GM18508 (cell line): ENCODE measurements around the gene DPH5.
"Not testable (repeated sequence)": the region's sequence is repeated elsewhere in the genome, so short reads cannot be mapped to it uniquely, and the experiment has no call there.

Experiments
- ATAC-seq: cut with Tn5 transposase; IDR thresholded peaks from one replicate; pipeline ENCODE4 v1.9.1; 2021; ENCODE audit warnings: moderate number of reproducible peaks; ENCODE audit not compliant: insufficient read depth, unreplicated experiment

DPH5 gene

DNA sequence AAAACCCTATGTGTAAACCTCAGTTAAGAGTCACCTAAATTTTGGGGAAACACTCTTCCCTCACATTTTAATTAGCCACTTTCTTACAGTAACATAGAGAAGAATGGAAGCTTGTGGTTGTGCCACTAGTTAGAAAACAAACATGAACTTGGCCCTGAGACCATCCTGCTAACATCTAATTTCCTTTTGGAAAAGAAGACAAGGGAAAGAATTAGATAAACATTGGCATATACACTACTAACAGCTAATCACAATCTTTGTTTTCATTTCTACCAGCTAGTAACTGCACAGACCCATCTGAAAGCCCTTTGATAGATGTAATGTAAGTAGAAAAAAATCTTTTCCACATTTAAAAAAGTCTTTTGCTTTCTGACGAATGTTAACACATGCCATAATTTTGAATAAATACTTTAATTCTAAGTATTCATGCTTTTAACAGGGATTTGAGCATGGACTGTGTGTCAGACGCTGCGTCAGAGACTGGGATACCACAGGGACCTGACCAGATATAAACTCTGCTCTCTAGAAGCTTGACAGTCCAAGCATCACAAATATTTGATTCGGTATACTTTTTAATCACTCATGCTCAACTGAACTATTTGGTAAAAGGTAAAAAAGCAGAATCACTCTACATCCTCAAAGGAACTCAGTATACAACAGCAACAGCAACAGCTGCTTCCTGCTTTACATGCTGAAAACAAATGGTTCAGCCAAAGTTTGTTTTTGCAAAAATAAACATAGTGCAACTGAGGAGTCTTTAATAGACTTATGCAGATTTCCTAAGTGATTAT lies 30.2 kb downstream of the DPH5 start:
- no peak for ATAC-seq

DNA sequence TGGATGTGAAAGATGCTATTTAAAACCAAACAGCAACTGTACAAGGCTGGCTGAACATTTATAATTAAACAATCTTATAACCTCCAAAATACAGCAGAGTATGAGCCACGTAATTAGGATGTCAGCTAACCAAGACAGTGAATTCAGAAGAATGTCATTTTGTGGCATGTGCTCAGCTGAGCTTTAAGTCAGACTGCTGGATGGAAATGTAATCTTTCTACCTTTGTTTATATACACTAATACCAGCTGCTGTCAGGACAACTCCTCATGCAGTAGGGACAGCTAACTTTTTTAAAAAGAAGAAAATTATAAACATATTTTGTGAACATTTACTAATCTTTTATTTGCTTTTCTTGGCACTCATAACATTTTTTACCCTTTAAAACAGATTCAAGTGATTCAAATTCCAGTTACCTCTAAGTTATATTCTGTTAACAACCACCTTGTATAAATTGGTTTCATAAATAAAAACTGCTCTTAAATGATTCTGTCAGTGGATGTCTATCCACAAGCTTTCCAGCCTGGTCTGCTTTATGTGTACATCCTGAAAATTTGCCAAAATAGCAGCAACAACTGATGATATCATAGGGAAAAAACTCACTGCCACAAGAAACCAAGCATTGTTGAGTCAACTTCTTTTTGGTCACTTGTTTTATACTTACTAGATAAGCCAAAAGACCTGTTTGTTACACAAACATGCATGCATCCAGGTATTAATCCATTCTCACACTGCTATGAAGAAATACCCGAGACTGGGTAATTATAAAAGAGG lies 36.1 kb downstream of the DPH5 start:
- no peak for ATAC-seq

DNA sequence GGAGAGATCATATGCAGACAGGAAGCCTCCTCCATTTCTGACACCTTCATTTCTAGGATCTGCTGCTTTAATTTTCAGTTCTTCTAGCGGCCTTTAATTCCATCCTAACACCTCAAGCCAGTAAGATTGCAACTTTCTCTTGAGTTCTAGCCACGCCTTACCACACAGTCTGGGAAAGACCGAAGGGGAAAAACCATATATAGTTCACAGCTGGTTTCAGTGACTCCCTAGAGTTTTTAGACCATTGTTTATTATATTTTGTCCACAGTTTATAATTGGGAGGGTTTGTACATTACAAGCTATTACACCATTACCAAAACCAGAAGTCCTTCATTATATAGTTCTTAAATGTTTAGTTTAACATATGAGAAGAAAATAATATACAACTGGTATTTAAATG lies 37.5 kb downstream of the DPH5 start:
- ATAC-seq, result no peak

DNA sequence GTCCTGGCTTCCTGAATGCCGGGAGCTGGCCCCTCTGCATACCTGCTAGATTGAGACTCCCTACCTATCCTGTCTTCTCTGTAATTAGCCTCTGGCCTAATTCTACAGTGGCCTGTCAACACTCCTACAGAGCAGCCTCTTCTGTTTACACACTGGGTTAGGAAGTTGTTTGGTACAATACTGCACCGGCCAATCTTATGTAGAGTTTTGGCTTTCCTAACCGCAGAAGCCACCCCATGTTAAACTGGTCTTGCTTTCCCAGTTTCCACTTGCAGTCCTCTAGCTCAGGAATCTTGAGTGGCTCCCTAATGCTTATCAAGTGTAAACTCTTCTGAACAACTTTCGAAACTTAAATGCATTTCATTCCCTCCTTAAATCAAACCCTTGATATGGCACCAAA lies 42.8 kb downstream of the DPH5 start:
- no peak for ATAC-seq

DNA sequence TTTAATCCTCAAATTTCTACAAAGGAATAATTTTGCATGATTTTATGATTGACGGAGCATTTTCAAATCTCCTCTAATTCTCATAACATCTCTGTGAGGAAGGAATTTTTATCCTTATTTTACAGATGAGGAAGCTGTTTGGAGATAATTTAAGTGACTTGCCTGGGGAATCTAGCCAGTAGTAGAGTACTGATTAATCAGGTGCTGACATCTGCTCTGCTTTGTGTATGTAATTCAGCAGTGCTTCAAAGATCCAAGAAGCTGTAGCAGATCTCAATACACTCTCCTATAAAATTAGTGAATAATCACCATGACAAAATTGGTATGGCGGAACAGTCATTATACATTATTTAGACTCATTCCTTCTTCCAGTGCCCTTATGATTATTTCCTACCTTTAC lies 46.0 kb downstream of the DPH5 start:
- no peak for ATAC-seq

DNA sequence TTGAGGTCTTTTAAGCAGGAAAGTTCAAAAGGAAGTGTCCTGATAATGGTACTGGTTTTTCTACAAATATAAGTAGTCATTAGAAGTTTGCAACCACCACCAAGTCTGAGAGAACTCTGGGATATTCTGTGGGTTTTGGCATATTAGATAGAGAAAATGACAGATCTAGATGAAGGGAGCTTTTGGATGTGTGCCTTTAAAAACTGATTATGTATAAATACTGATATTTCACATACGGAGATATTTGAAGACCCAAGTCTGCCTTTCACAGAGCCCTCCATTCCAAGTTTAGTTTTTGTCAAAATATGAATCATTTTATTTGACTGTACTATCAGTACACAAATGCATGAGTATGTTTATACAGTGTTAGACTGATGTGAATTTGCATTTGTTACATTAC lies 48.6 kb downstream of the DPH5 start:
- no peak for ATAC-seq

DNA sequence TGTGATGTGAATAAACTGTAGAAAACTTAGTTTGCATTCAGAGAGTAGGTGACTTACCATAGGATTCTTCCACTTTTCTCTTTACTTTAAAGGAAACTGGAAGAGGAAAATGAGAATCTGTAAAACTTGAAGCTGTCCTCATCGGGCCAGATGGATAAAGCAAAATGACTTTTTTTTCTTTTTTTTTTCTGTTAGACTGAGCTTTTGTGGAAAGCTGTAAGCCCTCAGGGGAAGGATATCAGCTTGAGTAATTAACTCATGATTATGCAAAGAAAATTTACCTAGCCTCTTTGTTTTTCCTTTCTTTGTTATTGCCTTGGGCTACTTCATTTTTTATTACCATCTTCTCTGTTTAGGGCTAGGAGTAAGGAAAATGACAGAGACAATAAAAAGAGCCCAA lies 53.4 kb downstream of the DPH5 start:
- ATAC-seq, result no peak

DNA sequence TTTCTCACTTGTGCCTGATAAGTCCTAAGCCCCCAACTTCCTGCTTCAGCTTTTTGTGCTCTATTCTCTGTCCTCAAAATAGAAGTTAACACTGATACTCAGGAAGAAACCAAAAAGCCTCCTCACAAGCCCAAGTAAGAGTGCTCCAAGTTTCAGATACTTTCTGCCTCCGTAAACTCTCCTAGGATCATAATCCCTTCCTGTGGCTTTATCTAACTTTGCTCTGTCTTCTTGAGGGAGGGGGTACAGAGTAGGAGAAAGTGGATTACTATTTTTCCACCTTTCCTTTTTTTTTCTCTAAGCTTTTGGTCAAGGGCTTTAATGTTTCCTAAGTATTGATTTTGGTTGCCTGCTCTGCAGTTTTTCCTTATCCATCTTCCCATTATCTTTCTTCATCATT lies 54.6 kb downstream of the DPH5 start:
- ATAC-seq, result no peak

DNA sequence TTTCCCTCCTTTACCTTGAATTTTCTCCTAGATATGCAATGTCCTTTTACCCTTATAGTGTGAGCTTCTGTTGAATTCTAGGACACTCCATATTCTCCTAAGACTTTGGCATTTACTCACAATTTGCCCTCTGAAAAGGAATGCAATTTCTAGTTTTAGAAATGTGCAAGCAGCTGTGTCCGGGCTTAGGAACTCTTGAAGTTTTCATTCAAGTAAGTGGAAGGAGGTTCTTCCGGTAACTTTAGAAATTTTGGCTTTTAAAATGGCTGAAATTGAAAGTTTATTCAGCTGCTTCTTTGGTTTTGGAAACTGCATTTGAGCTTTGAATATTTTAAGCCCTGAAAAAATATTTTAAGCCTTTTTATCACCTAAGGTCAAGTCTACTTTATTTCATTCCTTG lies 56.3 kb downstream of the DPH5 start:
- no peak for ATAC-seq

DNA sequence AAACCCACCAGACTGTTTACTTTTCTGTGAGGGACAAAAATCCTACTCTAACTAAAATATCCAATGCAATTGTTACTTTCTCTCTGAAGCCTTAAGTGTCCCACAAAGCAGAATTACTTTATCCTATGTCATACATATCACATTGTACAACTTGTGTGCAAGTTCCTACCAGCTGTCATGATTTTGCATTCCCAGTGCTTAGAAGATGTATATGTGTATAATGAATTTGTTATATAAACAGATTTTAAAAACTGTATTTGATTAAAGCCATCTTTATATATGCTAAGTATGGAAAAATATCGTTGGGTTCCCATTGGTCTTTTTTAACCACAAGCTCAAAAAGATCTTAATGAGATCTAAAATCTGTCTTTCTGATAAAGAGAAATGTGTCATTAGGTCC lies 57.0 kb downstream of the DPH5 start:
- no peak for ATAC-seq

DNA sequence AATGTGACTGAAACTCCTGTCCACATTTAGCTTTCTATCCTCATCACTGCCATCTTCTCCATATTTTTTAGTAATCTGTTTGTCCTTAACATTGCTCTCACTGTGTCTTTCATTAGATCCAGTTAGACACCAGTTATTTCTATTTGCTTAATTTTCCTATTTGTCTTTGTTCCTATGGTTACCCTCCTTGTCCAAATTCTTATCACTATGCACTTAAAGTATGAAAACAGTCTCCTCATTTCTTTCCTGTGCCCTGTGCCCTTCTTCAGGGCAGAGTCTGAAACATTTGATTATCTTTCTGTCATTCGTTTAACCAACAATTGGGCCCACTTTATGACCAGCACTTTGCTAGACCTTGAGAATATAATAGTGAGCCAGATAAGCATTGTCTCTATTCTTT lies 65.5 kb downstream of the DPH5 start:
- ATAC-seq, result no peak

DNA sequence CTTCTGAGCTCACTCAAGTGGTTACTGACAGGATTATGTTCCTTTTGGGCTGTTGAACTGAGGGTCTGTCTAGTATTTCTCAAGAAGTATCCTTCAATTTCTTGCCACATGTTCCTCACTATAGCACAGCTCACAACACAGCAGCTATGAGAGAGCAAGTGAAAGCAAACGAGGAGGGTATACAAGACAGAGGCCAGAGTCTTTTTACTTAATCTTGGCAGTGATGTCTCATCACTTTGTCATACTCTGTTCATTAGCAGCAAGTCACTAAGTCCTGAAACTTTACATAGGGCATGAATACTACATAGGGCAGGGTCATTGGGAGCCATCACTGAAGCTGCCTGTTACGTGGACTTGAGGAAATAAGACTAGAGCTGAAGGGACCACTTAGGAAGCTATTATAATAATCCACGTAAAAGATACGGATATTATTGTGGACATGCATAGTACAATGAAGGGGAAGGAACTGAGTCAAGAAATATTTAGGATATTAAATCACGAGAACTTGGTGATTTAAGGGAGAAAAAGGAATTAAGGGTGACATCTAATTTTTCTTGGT lies 66.0 kb downstream of the DPH5 start:
- ATAC-seq, result no peak

DNA sequence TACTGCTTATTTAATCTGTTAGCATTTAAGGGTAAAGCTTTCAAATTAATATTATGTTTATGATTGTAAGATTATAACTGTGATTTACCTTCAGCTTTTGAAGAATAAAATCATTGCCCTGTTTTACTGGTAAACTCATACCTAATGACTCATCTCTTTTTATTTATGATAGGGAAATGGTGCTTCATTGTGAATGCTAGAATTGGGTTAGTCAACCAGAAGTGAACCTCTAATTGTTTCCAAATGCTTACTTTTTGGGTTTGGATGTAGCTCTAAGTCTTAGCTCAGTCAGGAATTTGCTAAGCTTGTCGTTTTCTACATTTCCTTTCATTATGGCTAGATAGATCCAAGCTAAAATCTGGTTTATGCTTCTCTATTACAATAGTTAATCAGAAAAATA lies 70.3 kb downstream of the DPH5 start:
- no peak for ATAC-seq

DNA sequence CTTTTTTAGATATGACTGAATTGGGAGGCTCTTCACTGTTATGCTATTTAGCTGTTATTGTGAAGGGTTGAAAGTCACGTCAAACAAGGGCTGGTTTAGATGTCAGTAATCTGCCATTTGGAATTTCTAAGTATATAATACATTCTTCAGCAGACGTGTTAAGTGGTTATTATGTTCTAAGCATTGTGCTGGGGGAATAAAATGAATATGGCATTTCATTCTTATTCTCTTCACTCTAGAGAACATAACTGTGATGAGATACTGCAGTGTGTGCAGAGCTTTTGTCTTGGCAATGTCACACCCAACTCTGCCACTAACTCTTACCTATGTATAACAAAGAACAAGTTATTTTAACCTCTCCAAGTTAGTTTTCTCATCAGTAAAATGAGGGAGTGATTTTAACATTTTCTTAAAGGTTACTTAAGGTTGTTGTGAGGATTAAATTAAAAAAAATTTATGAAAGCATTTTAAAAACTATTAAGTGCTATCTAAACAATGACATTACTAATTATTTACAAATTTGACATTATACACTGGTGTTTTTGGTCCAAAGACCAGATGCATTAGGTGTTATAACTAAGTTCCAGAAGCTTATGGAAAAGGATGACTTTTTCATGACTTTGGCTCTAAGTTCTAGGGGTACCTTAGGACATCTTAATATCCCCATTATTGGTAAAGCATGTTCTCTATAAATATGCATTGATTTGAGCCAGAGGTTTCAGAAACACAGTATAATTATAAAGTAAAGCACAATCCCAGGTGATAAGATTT lies 71.4 kb downstream of the DPH5 start:
- ATAC-seq, result no peak

DNA sequence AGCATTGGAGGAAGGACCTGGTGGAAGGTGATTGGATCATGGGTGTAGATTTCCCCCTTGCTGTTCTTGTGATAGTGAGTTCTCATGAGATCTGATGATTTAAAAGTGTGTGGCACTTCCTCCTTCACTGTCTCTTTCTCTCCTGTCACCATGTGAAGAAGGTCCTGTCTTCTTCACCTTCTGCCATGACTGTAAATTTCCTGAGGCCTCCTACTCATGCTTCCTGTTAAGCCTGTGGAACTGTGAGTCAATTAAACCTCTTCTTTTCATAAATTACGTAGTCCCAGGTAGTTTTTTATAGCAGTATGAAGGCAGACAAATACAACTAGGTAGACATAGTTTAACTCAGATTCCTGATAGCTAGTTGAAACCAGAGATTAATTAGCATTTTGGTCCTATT lies 72.6 kb downstream of the DPH5 start:
- not testable (repeated sequence) for ATAC-seq

DNA sequence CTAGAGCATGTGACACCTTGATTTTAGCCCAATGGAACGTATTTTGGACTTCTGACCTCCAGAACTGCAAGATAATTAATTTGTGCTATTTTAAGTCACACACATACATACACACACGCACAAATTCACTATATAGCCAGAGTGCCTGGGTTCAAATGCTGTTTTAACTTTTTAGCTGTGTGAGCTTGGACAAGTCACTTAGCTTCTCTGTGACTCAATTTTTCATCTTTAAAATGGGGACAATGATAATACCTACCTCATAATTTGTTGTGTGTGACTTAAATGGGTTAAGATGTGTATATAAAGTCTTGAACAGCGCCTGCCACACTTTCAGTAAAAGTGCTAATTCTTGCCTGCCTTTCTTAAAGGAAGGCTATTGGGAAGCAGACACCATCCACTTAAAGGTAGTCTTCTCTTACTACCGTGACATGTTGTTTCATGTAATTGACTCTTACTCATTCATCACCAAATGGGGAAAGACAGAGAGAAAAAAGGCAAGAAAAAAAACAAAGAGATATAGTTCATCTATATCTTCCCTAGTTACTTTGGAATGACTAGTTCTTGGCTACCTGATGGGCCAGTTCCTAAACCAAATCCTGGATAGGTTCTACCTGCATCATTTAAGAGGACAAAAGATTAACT lies 73.4 kb downstream of the DPH5 start:
- ATAC-seq, result no peak

DNA sequence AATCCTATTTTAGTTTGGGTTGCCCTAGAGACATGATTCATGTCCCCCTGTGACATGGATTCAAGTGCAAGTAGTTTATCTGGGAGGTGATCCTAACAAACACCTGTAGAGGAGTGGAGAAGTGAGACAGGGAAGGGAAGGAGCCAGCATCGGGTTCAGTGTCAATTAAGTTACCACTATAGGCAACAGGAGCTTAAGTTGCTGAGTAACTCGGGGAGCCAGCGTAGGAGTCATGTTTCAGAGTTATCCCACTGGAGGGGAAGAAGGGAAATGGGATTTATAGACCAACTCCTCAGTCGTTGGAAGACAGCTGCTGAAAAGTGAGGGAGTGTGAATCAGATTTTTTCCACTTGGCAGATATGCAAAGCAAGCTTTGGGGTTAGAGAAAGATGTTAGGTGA lies 74.8 kb downstream of the DPH5 start:
- no peak for ATAC-seq

DNA sequence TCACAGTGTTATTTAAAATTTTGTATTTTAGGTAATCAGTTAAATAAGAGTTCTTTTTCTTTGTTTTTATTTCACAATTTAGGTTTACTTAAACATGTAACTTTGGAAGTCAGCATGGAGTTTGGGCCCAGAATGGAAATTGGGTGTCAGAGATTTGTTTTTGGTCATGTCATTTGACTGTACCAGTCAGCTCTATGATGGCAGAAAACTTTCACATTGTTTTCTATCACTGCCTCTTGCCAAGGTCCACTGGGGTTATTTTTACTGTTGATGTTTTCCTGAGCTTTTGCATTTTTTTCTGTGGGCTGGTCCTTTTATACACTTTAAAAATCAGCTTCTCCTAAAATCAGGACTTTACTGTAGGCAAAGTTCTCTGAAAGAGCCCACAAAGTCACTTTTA lies 75.2 kb downstream of the DPH5 start:
- ATAC-seq, result no peak

DNA sequence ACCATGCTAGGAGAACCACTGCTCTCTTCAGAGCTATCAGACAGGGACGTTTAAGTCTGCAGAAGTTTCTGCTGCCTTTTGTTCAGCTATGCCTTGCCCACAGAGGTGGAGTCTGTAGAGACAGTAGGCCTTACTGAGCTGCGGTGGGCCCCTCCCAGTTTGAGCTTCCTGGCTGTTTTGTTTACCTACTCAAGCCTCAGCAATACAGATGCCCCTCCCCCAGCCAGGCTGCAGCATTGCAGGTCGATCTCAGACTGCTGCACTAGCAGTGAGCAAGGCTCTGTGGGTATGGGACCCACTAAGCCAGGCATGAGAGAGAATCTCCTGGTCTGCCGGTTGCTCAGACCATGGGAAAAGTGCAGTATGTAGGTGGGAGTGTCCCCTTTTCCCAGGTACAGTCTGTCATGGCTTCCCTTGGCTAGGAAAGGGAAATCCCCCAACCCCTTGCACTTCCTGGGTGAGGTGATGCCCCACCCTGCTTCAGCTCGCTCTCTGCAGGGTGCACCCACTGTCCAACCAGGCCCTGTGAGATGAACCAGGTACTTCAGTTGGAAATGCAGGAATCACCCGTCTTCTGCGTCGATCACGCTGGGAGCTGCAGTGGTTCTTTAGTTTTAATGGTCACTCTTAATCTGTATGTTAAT lies 75.9 kb downstream of the DPH5 start:
- ATAC-seq, result peak; percentile 63
